ENCODE measurements around the gene TEAD1.

GRCh38 chr11:12624595-12624994 is 49.6 kb upstream of the TEAD1 start:
- TF ChIP-seq TAF1 (IDR thresholded peaks at IDR 0.05; ENCODE audit: borderline replicate concordance, insufficient read depth, low read length), result no peak
- no peak for TF ChIP-seq POLR2AphosphoS5 (IDR thresholded peaks at IDR 0.05; ENCODE audit: low read depth, low read length)
- no peak for TF ChIP-seq SIN3A (IDR thresholded peaks at IDR 0.05; ENCODE audit: borderline replicate concordance, insufficient read depth, low read length)
- TF ChIP-seq REST (IDR thresholded peaks at IDR 0.05; ENCODE audit: insufficient read depth in 1 of 2, low read depth in 2 of 2, low read length in 2 of 2), result no peak
